WERI-Rb-1 (cell line): ENCODE data around the gene CELF2.

ENCODE experiments used
- DNase-seq: peaks from one replicate; pipeline ENCODE4 v3.0.0-alpha.2; 2020
- H3K27ac ChIP-seq: fragments of 250-450 bp; sonication (Bioruptor Pico); 2 replicates; pipeline ENCODE4 v1.5.1; 2020; ENCODE audit warnings: mild to moderate bottlenecking, moderate library complexity
- H3K27me3 ChIP-seq: fragments of 250-450 bp; sonication (Bioruptor Pico); 2 replicates; pipeline ENCODE4 v1.5.1; 2021; ENCODE audit warnings: mild to moderate bottlenecking, low read depth, moderate library complexity; ENCODE audit not compliant: insufficient read depth, severe bottlenecking
- H3K36me3 ChIP-seq: fragments of 250-450 bp; sonication (Bioruptor Pico); 2 replicates; pipeline ENCODE4 v1.5.1; 2020; ENCODE audit warnings: mild to moderate bottlenecking, moderate library complexity
- H3K4me3 ChIP-seq: 2 replicates; pipeline ENCODE4 v1.5.1; 2011; ENCODE audit warnings: low read depth, mild to moderate bottlenecking, control low read depth, low read length
- H3K9me3 ChIP-seq: fragments of 250-450 bp; sonication (Bioruptor Pico); 2 replicates; pipeline ENCODE4 v1.5.1; 2021; ENCODE audit warnings: mild to moderate bottlenecking, moderate library complexity; ENCODE audit not compliant: severe bottlenecking
- CTCF ChIP-seq: IDR thresholded peaks from 2 replicates; pipeline ENCODE4 v1.5.1; 2011; ENCODE audit warnings: low read depth, mild to moderate bottlenecking, control low read depth, inconsistent platforms, low read length

CELF2 gene

GRCh38 chr10:11106621-11107374 lies 89.1 kb downstream of the CELF2 start:
- no peak for TF ChIP-seq CTCF
- H3K27ac ChIP-seq: no peak overlapping the region
- no peak overlapping the region for H3K4me3 ChIP-seq
- no peak for DNase-seq
- H3K36me3 ChIP-seq: no peaks in the 10 kb centered on the region
- H3K27me3 ChIP-seq: no peaks in the 10 kb centered on the region
- no peaks in the 10 kb centered on the region for H3K9me3 ChIP-seq

GRCh38 chr10:11107948-11108347 lies 90.3 kb downstream of the CELF2 start:
- DNase-seq: no peak
- Histone ChIP-seq H3K27me3 (no peaks in the 10 kb centered on the region), H3K27ac (no peak overlapping the region), H3K4me3 (no peak overlapping the region), H3K36me3 (no peaks in the 10 kb centered on the region), H3K9me3 (no peaks in the 10 kb centered on the region)
- no peak for TF ChIP-seq CTCF

GRCh38 chr10:11108356-11108755 lies 90.7 kb downstream of the CELF2 start:
- Histone ChIP-seq H3K36me3 (no peaks in the 10 kb centered on the region), H3K4me3 (no peak overlapping the region), H3K27me3 (no peaks in the 10 kb centered on the region), H3K9me3 (no peaks in the 10 kb centered on the region), H3K27ac (no peak overlapping the region)
- no peak for DNase-seq
- no peak for TF ChIP-seq CTCF

- H3K9me3 ChIP-seq: no peaks in the 10 kb centered on the region
- no peak overlapping the region for H3K4me3 ChIP-seq
- no peak for DNase-seq
- H3K27me3 ChIP-seq: no peaks in the 10 kb centered on the region
- H3K36me3 ChIP-seq: no peaks in the 10 kb centered on the region
- TF ChIP-seq CTCF: no peak
- H3K27ac ChIP-seq: no peak overlapping the region
These were observed 91.9 kb downstream of the CELF2 start for GRCh38 chr10:11109590-11109989.

GRCh38 chr10:11110539-11110938 lies 92.9 kb downstream of the CELF2 start:
- Histone ChIP-seq H3K27me3 (no peaks in the 10 kb centered on the region), H3K9me3 (no peaks in the 10 kb centered on the region), H3K27ac (no peak overlapping the region), H3K4me3 (no peak overlapping the region), H3K36me3 (no peaks in the 10 kb centered on the region)
- TF ChIP-seq CTCF: no peak
- no peak for DNase-seq

- Histone ChIP-seq H3K27ac (no peak overlapping the region), H3K9me3 (no peaks in the 10 kb centered on the region), H3K36me3 (no peaks in the 10 kb centered on the region), H3K4me3 (no peak overlapping the region), H3K27me3 (no peaks in the 10 kb centered on the region)
- no peak for DNase-seq
- TF ChIP-seq CTCF: no peak
These were observed 93.8 kb downstream of the CELF2 start for GRCh38 chr10:11111490-11111889.
